AG09309 (cell line): Measurements from ENCODE around the gene KPNA4.
A peak's percentile ranks its signal among the peaks of the same experiment; 100 is the strongest.

Source experiments
- DNase-seq: peaks from one replicate; pipeline ENCODE4 v3.0.0-alpha.2; 2010; ENCODE audit warnings: low read depth
- H3K4me3 ChIP-seq: 2 replicates; pipeline ENCODE4 v1.5.1; 2011; ENCODE audit warnings: mild to moderate bottlenecking, low read depth, low read length, moderate library complexity; ENCODE audit not compliant: control insufficient read depth
- TF ChIP-seq, protein P1 (sequence below): IDR thresholded peaks from 2 replicates; pipeline ENCODE4 v1.5.1; 2011; ENCODE audit warnings: mild to moderate bottlenecking, low read depth, low read length, inconsistent platforms; ENCODE audit not compliant: insufficient read depth, control insufficient read depth; ENCODE audit errors: missing control alignments

The KPNA4 gene

DNA sequence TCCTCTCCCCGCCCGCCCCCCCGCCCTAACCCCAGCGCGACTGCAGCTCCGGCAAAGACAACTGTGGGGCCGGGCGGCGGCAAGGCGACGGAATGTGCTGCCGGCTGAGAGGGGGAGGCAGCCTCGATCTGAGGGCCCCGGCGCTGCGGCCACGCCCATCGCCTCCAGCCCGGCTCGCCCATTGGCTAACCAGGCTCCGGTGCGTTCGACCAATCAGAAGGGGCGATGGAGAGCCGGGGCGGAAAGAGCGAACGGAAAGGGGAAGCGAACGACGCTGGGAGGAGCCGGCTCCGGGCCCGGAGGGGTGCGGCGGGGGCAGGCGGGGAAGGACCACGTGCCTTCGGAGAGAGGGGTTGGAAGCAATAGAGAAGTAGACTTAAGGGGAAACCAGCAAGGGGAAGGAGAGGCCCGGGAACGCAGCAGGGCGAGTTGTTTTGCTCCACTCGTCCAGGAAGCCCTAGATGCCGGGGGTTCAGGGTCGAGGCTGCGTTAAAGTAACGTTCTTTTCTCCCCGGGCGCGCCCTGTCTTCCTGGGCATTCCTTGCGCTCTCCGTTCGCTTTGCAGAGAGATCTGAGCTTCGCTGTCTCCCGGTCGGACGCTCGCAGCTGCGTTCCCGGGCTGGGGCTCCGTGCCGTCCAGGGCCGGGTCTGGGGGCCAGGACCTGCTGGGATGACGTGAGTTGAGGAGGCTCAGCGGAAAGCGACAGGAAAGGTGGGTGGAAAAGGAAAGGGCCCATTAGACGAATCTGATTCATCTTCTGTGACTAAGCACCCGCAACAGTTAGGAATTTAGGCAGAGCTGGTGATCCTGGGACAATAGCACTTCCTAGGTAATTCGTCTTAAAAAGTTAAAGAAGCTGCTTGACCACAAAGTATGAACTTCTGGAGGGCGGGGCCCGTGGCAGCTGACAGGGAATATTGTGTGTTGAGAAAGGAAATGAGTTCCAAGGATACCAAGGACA is at the start of gene KPNA4:
Gene KPNA4, minus strand, starts transcription at position 130 of the 962 bp plus-strand sequence. CDS start 289 bp downstream, outside the sequence.
- peak; percentile 85 for DNase-seq
- peak within 1 kb of the TSS; percentile 93 for H3K4me3 ChIP-seq
- TF ChIP-seq, protein P1, sequence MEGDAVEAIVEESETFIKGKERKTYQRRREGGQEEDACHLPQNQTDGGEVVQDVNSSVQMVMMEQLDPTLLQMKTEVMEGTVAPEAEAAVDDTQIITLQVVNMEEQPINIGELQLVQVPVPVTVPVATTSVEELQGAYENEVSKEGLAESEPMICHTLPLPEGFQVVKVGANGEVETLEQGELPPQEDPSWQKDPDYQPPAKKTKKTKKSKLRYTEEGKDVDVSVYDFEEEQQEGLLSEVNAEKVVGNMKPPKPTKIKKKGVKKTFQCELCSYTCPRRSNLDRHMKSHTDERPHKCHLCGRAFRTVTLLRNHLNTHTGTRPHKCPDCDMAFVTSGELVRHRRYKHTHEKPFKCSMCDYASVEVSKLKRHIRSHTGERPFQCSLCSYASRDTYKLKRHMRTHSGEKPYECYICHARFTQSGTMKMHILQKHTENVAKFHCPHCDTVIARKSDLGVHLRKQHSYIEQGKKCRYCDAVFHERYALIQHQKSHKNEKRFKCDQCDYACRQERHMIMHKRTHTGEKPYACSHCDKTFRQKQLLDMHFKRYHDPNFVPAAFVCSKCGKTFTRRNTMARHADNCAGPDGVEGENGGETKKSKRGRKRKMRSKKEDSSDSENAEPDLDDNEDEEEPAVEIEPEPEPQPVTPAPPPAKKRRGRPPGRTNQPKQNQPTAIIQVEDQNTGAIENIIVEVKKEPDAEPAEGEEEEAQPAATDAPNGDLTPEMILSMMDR, result no peak

DNA sequence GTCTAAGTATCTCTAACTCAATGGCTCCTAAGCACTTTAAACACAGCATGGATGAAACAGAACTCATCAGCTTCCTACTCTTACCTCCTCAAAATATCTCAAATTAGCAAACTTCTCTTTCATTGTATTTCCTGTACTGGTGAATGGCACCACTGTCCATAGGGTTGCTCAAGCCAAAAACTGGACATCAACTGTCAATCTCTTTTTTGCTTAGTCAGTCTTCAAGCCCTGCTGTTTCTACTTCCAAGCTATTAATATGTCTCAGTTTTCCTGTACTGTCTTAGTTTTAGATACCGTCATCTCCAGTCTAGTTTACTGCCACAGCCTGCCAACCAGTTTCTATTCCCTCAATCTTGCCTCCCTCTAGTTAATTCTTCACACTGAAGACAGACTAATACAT is 48.3 kb upstream of the KPNA4 start:
- no peak overlapping the region for H3K4me3 ChIP-seq
- DNase-seq, result no peak
- TF ChIP-seq, protein P1, result no peak

- no peak for DNase-seq
- no peak overlapping the region for H3K4me3 ChIP-seq
- TF ChIP-seq, protein P1, result no peak
These were observed 47.2 kb upstream of the KPNA4 start for GRCh38 chr3:160612386-160613075.

GRCh38 chr3:160611141-160611540 is 45.8 kb upstream of the KPNA4 start:
- H3K4me3 ChIP-seq, result no peak overlapping the region
- DNase-seq, result no peak
- TF ChIP-seq, protein P1, result no peak

- no peak overlapping the region for H3K4me3 ChIP-seq
- DNase-seq, result no peak
- TF ChIP-seq, protein P1, result no peak
These were observed 43.5 kb upstream of the KPNA4 start for GRCh38 chr3:160608870-160609269.

- DNase-seq, result no peak
- TF ChIP-seq, protein P1, result no peak
- H3K4me3 ChIP-seq, result no peak overlapping the region
These were observed 42.5 kb upstream of the KPNA4 start for GRCh38 chr3:160607826-160608225.
